Activated CD4-positive, alpha-beta T cell treated with anti-CD3 and anti-CD28 coated beads, Interleukin-2, Interleukin-4, amounts not matched to agents 100 ng/mL and 50 ng/mL, durations not matched to agents 16 hours and 8 hours (primary cell): ENCODE results near the gene IL9R.
"Not testable (repeated sequence)": the region's sequence is repeated elsewhere in the genome, so short reads cannot be mapped to it uniquely, and the experiment has no call there.

ENCODE experiments used
- DNase-seq: peaks from one replicate; pipeline ENCODE4 v3.0.0-alpha.2; 2020; ENCODE audit warnings: low spot score

Gene IL9R

DNA sequence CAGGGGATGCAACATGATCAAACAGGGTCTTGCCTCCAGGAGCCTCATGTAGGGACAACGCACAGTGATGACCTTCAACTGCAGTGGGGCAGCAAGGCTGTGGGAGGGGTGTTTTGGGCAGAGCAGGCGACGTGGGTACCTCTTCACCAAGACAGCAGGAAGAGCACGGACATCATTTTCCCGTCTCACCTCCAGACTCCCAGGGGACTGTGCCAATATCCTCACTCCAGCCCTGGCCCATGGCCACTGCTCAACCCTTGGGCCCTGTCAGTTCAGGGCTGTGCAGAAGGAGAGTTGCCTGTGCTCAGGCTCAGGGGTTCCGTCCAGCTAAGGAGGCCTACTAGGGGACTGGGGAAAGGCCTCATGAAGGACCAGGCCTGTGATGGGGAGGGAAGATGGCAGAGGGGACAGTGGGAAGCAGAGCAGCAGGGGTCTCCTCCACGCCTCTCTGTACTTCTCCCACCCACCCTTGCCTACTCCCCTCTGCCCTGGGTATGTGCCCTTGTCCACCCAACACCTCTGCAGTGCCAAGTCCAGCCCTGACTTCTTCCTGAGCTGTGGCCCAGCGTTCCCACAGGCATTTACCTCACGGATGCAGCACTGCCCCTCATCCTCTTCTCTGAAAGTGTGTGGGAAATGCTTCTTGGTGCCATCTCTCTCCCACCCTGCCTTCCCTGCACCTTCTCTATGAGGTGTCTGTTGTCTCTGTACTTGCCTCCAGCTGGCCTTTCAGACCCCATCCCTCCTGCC is 1.4 kb downstream of the IL9R start:
- no peak for DNase-seq

DNA sequence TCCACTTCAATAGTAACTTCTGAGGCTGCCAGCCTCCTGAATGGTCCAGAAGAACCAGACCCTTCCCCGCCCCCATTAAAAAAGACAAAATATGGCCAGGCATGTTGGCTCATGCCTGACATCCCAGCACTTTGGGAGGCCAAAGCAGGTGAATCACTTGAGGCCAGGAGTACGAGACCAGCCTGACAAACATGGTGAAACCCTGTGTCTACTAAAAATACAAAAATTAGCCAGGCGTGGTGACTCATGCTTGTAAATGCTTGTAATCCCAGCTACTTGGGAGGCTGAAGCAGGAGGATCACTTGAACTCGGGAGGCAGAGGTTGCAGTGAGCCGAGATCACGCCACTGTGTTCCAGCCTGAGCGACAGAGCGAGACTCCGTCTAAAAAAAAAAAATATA is 2.3 kb downstream of the IL9R start:
- not testable (repeated sequence) for DNase-seq

DNA sequence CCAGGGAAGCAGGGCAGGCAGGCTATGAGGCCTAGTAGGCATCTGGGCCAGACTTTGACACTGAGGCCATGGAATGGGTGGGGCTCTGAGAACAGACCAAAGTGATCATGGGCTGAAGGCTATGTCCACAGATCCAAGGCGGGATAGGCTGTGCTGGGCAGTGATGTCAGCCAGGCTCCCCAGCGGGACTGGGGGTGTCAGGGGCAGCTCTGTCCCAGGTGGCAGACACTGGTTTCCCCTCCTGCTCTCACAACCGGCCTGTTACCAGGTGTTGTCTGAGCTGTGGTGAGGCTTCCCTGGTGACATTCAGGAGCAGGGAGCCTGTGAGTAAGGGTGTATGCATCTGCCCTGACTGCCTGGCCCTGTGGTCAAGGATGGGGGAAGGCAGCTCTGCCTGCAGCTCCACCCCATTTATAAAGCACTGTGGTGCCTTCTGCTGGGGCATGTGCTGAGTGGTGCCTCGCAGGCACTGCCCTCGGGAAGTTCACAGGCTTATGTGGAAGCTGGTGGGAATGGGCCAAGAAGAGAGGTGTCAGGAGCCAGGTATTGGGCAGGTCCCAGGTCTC is 2.9 kb downstream of the IL9R start:
- DNase-seq = no peak

DNA sequence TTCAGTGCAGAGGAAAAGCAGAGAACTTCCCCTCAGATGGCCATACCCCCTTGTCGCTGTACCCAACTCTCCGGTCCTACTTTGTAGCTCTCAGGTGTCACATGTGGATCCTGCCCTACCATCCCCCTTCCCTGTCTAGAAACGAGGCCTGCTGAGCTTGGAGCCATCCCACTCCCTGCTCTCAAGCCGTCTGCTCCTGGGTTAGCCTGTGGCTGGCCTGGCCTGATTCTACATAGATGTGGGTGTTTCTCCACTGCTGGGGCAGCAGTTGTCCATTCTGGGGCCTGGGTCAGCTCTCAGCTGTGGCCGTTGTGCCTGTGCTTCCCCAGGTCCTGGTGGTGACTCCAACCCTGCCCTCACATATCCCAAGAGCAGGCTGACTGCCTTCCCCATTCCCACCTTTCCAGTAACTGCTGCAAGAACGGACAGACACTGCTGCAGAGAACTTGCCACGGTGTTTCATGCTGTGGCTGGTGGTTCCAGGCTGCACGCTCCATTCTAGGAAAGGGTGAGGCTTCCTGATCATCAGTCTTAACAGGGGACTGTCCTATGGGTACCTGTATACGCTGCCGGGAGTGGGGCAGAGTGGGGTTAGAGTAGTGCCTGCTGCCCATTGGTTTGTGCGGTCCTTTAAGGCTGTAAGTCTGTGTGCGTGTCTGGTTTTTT is 3.6 kb downstream of the IL9R start:
- no peak for DNase-seq

DNA sequence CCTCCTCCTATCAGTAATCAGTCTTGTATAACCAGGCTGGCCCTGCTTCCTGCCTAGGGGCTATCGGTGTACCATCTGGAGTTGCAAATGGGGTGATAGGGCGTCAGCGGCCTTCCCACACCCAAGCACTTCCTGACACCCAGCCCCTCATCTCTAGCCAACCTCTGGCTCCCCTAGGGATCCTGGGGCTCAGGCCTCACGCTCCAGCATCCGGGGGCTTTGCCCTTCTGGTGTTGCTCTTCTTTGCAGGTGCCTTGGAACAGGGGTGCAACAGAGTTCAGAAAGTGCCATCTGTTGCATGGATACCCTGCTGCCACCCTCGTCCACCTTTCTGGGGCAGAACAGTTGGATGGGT is 4.1 kb downstream of the IL9R start:
- DNase-seq = no peak

GRCh38 chrX:156002507-156002906 is 5.0 kb downstream of the IL9R start:
- DNase-seq = no peak

DNA sequence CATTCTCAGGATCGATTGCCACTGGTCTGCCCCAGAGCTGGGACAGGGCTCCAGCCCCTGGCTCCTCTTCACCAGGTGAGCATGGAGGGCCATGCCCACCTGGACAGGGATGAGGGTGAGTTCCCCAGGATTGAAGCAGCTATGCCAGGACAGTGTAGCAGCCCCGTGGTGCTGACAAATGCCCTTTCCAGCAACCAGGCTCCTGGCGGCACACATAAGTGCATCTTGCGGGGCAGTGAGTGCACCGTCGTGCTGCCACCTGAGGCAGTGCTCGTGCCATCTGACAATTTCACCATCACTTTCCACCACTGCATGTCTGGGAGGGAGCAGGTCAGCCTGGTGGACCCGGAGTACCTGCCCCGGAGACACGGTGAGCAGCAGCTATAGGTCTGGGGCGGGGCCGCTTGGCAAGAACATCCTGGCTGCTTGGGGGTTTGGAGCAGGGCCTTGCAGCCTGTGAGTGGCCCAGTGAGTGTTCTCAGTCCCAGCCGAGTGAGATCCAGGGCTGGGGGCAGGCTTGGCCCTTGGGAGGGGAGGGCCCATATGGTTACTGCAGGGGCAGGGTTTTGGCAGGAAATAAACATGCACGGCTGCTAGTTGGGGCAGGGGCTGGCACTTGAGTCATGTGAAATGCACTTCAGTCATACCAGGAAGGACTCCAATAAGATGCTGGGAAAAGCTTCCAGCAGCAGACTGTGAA is 6.1 kb downstream of the IL9R start:
- no peak for DNase-seq

DNA sequence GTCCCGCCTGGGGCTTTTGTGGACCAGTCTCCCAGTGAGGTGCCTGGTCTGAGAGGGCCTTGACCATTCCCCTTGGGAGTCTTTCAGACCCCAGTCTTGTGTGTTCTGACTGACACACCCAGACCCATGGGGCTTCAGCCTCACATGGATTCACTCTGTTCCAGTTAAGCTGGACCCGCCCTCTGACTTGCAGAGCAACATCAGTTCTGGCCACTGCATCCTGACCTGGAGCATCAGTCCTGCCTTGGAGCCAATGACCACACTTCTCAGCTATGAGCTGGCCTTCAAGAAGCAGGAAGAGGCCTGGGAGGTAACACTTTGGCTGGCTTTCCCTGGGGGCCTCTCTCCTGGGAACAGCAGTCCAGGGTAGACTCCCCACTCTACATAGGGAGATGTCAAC is 6.8 kb downstream of the IL9R start:
- no peak for DNase-seq

DNA sequence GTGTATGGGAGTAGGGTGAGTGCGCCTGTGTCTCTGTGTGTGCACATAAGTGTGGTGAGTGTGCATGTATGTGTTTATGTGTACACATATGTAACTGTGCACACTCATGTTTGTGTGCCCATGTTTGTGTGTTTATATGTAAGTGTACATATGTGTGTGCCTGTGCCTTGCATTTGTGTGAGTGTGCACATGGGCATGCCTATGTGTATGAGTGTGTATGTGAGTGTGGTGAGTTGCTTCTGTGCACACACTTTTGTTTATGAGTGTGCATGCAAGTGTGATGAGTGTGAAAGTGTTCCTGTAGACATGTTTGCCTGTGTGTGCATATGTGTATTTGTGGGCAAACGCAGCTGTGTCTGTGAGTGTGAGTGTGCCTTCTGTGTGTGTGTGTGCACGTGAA is 7.2 kb downstream of the IL9R start:
- DNase-seq = no peak

GRCh38 chrX:156005144-156005543 is 7.6 kb downstream of the IL9R start:
- DNase-seq = no peak

DNA sequence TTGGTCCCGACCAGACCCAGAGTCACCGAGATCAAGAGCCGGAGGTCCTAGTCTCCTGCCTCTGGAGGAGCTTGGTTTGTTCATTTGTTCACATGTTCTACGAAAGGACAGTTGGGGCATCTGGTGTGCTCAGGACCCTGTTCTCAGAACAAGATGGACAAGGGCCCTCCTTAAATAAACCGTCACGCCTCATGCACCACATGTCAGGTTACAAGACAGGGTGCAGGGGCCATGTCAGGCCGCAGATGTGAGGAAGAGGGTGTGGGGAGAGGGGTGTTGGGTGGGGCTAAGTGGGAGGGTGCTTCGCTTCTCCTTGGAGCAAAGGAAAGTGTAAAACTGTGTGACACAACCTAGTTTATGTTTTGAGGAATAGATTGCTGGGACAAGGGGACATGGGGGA is 9.0 kb downstream of the IL9R start:
- DNase-seq = not testable (repeated sequence)

DNA sequence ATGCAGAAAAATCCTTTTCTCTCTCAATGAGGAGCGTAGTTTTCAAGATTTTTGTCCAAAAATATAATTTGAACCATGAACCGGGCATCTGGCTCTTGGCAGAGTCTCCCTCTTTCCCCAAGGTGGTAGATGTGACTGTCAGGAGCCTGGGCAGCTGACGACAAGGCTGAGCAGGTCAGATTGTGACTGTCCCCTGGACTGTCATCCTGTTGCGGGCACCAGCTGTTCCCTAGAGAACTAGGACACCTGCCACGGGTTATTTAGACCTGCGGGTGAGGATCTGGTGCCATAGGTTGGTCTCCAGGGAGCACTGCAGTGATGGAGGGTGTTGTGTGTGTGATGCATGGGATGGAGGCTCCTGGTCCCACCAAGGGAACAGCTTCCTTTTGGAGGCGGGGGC is 10.9 kb downstream of the IL9R start:
- DNase-seq = not testable (repeated sequence)

GRCh38 chrX:156008915-156009314 is 11.4 kb downstream of the IL9R start:
- DNase-seq = no peak

GRCh38 chrX:156009691-156010090 is 12.2 kb downstream of the IL9R start:
- not testable (repeated sequence) for DNase-seq

GRCh38 chrX:156013286-156013953 is 15.9 kb downstream of the IL9R start:
- not testable (repeated sequence) for DNase-seq

- not testable (repeated sequence) for DNase-seq
These were observed 22.4 kb downstream of the IL9R start for GRCh38 chrX:156019846-156020245.

- DNase-seq = not testable (repeated sequence)
These were observed 25.5 kb downstream of the IL9R start for GRCh38 chrX:156023002-156023401.

DNA sequence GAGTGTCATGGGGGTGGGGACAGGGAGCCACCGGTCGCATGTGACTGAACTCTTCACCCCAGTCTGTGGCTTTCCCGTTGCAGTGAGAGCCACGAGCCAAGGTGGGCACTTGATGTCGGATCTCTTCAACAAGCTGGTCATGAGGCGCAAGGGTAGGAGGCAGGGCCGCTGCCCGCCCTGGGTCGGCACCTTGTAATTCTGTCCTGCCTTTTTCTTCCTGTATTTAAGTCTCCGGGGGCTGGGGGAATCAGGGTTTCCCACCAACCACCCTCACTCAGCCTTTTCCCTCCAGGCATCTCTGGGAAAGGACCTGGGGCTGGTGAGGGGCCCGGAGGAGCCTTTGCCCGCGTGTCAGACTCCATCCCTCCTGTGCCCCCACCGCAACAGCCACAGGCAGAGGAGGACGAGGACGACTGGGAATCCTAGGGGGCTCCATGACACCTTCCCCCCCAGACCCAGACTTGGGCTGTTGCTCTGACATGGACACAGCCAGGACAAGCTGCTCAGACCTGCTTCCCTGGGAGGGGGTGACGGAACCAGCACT is 27.5 kb downstream of the IL9R start:
- DNase-seq = not testable (repeated sequence)

GRCh38 chrX:156028653-156029237 is 31.2 kb downstream of the IL9R start:
- not testable (repeated sequence) for DNase-seq

DNA sequence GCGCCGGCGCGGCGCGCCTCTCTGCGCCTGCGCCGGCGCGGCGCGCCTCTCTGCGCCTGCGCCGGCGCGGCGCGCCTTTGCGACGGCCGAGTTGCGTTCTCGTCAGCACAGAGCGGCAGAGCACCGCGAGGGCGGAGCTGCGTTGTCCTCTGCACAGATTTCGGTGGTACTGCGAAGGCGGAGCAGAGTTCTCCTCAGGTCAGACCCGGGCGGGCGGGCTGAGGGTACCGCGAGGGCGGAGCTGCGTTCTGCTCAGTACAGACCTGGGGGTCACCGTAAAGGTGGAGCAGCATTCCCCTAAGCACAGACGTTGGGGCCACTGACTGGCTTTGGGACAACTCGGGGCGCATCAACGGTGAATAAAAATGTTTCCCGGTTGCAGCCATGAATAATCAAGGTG is 31.8 kb downstream of the IL9R start:
- DNase-seq = not testable (repeated sequence)

- DNase-seq = not testable (repeated sequence)
These were observed 32.4 kb downstream of the IL9R start for GRCh38 chrX:156029707-156030442.
